Measurements from ENCODE around the gene SYNDIG1. TPM values are rescaled to one million over a fixed set of nuclear protein-coding genes. Genes with fewer than 3 reads are reported as not detected.

Gene SYNDIG1
- total RNA-seq, 1 donor from 2014 or later: 13.7 TPM

DNA sequence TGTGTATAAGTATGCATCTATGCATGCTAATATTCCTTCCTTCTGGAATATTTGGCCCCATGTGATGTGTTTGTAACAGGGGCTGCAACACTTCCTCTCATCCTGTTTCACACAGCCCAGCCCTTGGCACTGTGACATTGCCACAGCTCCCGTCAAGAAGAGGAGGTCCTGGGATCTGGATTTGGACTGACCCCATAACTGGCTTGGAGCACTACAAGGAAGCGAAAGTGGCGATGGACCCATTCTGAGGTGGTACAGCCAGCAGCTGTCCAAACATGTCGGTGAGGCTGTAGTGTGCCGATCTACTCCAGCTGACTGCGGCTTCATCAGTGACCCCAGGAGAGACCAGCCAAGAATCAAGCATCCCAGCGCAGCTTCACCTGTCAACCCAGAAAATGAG lies 18.2 kb downstream of the SYNDIG1 start:
- H3K4me1 ChIP-seq: no peaks in the 10 kb centered on the region
- no peaks in the 10 kb centered on the region for H3K36me3 ChIP-seq
- TF ChIP-seq, protein P1, sequence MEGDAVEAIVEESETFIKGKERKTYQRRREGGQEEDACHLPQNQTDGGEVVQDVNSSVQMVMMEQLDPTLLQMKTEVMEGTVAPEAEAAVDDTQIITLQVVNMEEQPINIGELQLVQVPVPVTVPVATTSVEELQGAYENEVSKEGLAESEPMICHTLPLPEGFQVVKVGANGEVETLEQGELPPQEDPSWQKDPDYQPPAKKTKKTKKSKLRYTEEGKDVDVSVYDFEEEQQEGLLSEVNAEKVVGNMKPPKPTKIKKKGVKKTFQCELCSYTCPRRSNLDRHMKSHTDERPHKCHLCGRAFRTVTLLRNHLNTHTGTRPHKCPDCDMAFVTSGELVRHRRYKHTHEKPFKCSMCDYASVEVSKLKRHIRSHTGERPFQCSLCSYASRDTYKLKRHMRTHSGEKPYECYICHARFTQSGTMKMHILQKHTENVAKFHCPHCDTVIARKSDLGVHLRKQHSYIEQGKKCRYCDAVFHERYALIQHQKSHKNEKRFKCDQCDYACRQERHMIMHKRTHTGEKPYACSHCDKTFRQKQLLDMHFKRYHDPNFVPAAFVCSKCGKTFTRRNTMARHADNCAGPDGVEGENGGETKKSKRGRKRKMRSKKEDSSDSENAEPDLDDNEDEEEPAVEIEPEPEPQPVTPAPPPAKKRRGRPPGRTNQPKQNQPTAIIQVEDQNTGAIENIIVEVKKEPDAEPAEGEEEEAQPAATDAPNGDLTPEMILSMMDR (IDR thresholded peaks at IDR 0.05): no peak
- H3K27me3 ChIP-seq: no peaks in the 10 kb centered on the region
- intact Hi-C loops (cut with DNase I): no loop called here
- H3K9me3 ChIP-seq: no peaks in the 10 kb centered on the region
- DNase-seq (ENCODE audit: low spot score in 2 of 2): peak in 1 of 2 donors; percentile 45
- H3K4me3 ChIP-seq: no peak overlapping the region
- H3K27ac ChIP-seq: no peak overlapping the region

DNA sequence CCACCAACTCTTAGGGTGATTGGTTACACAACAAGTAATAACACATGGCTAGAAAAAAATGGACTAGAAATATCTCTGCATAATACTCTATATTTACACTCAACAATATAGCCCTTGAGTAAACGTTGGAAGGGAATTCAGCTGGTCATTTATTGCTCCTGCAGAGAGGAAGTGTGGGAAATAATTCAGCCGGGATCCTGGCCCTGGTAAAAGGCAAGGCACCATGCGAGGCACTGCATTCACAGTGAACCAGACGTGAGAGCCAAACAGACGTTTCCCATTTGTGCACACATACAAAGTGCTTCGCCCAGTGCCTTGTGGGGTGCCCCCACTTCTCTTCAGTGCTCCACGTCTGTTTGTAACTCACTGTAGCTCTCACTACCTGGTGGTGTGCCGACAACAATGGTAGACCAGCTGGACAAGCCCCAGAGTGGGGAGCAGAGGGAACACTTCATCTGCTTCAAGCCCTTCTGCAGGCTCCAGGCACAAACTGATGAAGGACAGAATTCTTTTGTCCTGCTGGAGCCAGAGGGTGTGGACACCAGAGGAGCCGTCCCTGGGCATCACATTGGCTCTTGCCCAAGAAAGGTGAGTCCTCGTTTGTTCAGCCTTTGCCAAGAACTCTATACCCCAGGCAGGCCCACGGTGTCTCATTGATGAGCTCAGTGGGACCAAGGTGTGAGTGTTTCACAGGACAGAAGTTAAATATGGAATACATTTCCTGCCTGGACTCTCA lies 18.8 kb downstream of the SYNDIG1 start:
- TF ChIP-seq, protein P1 (IDR thresholded peaks at IDR 0.05): no peak
- Histone ChIP-seq H3K4me1 (no peaks in the 10 kb centered on the region), H3K4me3 (no peak overlapping the region), H3K36me3 (no peaks in the 10 kb centered on the region), H3K27ac (no peak overlapping the region), H3K9me3 (no peaks in the 10 kb centered on the region), H3K27me3 (no peaks in the 10 kb centered on the region)
- peak in 1 of 2 donors; percentile 16 for DNase-seq (ENCODE audit: low spot score in 2 of 2)
- intact Hi-C loops (cut with DNase I): no loop called here

DNA sequence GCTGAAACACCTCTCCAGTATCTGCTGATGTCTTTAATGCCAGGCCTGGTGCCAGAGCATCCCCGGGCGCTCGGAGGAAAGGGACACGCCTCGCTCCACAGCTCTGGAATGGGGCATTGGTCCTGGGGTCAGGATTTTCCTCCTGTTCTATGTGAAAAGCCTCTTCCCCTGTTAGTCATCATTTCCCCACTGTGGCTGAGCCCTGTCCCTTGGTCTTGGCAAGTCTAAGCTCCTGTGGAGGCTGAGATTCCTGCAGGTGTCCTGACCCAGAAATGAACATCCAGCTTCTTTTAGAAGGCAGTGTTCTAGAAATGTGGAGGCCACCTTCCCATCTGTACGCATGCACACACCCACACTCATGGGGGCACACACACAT lies 19.4 kb downstream of the SYNDIG1 start:
- no peak overlapping the region for H3K27ac ChIP-seq
- H3K36me3 ChIP-seq: no peaks in the 10 kb centered on the region
- H3K4me3 ChIP-seq: no peak overlapping the region
- no peaks in the 10 kb centered on the region for H3K9me3 ChIP-seq
- no peaks in the 10 kb centered on the region for H3K27me3 ChIP-seq
- H3K4me1 ChIP-seq: no peaks in the 10 kb centered on the region
- TF ChIP-seq, protein P1 (IDR thresholded peaks at IDR 0.05): no peak
- DNase-seq (ENCODE audit: low spot score in 2 of 2): no peak
- intact Hi-C loops (cut with DNase I): no loop called here

DNA sequence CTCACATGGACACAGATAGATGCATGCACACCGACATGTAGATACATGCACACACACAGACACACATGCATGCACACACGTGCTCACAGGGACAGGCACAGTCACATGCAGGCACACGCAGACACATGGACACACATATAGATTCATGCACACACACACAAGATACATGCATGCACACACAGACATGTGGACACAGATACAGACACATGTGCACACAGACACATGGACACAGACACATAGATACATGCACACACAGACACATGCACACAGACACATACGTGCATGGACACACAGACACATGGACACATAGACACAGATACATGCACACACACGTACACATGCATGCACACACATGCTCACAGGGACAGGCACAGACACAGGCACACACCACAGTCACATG lies 19.8 kb downstream of the SYNDIG1 start:
- Histone ChIP-seq H3K27ac (no peak overlapping the region), H3K4me1 (no peaks in the 10 kb centered on the region), H3K27me3 (no peaks in the 10 kb centered on the region), H3K9me3 (no peaks in the 10 kb centered on the region), H3K4me3 (no peak overlapping the region), H3K36me3 (no peaks in the 10 kb centered on the region)
- no peak for DNase-seq (ENCODE audit: low spot score in 2 of 2)
- intact Hi-C loops (cut with DNase I): no loop called here
- TF ChIP-seq, protein P1 (IDR thresholded peaks at IDR 0.05): no peak

DNA sequence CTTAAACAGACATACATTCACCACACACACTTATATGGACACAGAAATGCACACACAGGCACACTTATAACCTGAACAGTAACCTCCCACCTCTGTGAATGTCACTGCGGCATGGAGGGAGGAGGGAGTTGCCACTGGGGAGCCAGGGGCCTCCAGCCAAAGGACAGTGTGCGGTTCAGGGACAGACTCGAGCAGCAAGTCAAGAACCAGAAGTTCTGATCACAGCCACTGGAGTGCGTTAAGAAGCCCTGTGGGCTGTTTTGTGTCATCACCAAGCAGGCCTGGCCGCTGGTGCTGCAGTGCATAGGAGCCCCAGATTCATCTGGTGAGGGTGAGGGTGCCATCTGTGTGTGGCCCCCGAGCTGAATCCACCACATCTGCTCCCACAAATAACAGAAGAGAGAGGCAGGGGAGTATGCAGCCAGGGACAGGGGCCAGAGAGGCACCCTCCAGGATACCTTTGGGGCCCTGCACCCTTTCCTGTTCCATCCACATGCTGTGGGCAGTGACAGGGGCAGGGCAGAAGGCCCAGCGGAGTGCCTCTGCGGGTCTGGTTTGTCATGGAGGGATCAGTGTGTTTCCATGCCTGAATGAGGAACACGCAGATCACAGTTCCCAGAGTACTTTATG lies 20.3 kb downstream of the SYNDIG1 start:
- DNase-seq (ENCODE audit: low spot score in 2 of 2): peak in 1 of 2 donors; percentile 41
- Histone ChIP-seq H3K27me3 (no peaks in the 10 kb centered on the region), H3K4me1 (no peaks in the 10 kb centered on the region), H3K36me3 (no peaks in the 10 kb centered on the region), H3K9me3 (no peaks in the 10 kb centered on the region), H3K27ac (no peak overlapping the region), H3K4me3 (no peak overlapping the region)
- intact Hi-C loops (cut with DNase I): no loop called here
- TF ChIP-seq, protein P1 (IDR thresholded peaks at IDR 0.05): no peak

Measured in ascending aorta (tissue), 2 donors.